HEK293 (cell line): ENCODE results near the gene KCNH5.

Experiments
- CTCF ChIP-seq: fragments of 450-650 bp; formaldehyde crosslinking; IDR thresholded peaks from 2 replicates; pipeline ENCODE4 v1.5.1; 2016; ENCODE audit warnings: missing biosample characterization, missing genetic modification characterization
- YY1 ChIP-seq: fragments of 450-650 bp; formaldehyde crosslinking; IDR thresholded peaks from 2 replicates; pipeline ENCODE4 v1.5.1; 2018; ENCODE audit warnings: missing biosample characterization, missing genetic modification characterization
- ZNF10 ChIP-seq: fragments of 450-650 bp; formaldehyde crosslinking; IDR thresholded peaks from 2 replicates; pipeline ENCODE4 v1.5.1; 2017; ENCODE audit warnings: missing biosample characterization, missing genetic modification characterization
- ZNF274 ChIP-seq, 2 experiments: fragments of 200-500 bp in 1 of 2; fragments of 450-650 bp in 1 of 2; sonication (Bioruptor generic) in 1 of 2; formaldehyde crosslinking in 1 of 2; IDR thresholded peaks; 2 replicates each; pipeline versions ENCODE4 v1.5.1 to v1.6.1; 2014 to 2016; ENCODE audit warnings: borderline replicate concordance in 1 of 2, inconsistent platforms in 1 of 2, low read length in 1 of 2, missing biosample characterization in 1 of 2, missing genetic modification characterization in 1 of 2
- ZNF416 ChIP-seq: fragments of 450-650 bp; formaldehyde crosslinking; IDR thresholded peaks from 2 replicates; pipeline ENCODE4 v1.5.1; 2016; ENCODE audit warnings: missing biosample characterization, missing genetic modification characterization
- ZNF529 ChIP-seq: fragments of 450-650 bp; formaldehyde crosslinking; IDR thresholded peaks from 2 replicates; pipeline ENCODE4 v1.5.1; 2017; ENCODE audit warnings: missing genetic modification characterization, missing biosample characterization; ENCODE audit not compliant: insufficient replicate concordance

- TF ChIP-seq CTCF (tag by site-specific recombination): no peak
- no peak for TF ChIP-seq ZNF274 (IDR thresholded peaks at IDR 0.05; ENCODE audit: low read length)
- TF ChIP-seq ZNF274 (tag by site-specific recombination; IDR thresholded peaks at IDR 0.05; ENCODE audit: borderline replicate concordance): no peak
- no peak for TF ChIP-seq ZNF10 (tag by site-specific recombination)
- TF ChIP-seq ZNF529 (tag by site-specific recombination): no peak
- TF ChIP-seq ZNF416 (tag by site-specific recombination): no peak
- no peak for TF ChIP-seq YY1
These were observed 252.7 kb downstream of the KCNH5 start for GRCh38 chr14:62792578-62792977.
